Dermis blood vessel endothelial cell (primary cell): Measurements from ENCODE around the gene NLRC3. TPM values are rescaled to one million over a fixed set of nuclear protein-coding genes. Genes with fewer than 3 reads are reported as not detected.

ENCODE experiments used
- DNase-seq: peaks from one replicate; pipeline ENCODE4 v3.0.0; 2010
- total RNA-seq: library from RNA; depleted of rRNA; stranded (reverse); fragments of >200 nt; gene quantifications from 2 replicates; pipeline ENCODE4 v1.2.3, GENCODE V29; 2014

Gene NLRC3
- total RNA-seq, 1 donor from 2014 or later, result 2.0 TPM

GRCh38 chr16:3597676-3598075, 20.5 kb upstream of the NLRC3 start:
- no peak for DNase-seq

DNA sequence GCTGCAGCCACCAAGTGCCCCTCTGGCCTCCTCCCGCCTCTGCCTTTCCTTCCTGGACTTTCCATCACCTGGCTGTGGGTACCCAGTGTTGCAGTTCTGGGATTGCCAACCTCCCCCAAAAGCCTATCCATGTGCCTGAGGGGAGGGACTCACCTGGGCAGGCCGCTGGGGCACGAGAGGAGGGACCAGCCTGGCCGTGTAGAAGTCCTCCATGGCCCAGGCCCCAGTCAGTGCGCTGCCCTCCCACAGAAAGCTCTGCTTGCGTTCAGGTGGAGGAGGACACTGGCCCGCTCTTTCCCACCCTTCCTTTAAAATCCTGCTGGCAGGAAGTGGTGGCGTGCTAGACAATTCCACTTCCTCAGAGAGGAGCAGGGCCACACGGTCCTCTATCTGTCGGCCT, 20.0 kb upstream of the NLRC3 start:
- no peak for DNase-seq

- no peak for DNase-seq
Observed at GRCh38 chr16:3596101-3596861, 19.1 kb upstream of the NLRC3 start.

DNA sequence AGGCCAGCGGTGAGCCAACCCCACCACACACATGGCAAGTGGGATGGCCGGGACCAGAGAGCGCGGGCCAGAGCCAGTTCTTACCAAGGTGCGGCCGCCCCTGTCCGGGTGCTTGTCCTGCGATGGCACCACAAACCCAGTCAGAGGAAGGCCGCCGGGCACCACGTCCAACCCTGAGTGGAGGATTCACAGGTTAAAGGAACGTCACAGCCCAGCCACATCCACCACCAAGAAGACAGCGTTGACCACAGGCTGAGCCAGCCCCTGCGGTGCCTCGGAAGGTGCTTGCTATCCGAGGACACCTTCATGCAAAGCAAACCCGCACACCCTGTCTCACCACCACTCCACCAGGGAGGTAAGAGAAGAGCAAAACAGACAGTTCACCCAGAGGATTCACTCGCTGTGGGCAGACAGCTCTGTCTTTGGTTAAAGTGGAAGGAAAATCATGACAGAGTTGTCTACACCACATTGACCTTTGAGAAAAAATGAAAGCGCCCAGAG, 18.4 kb upstream of the NLRC3 start:
- no peak for DNase-seq

DNA sequence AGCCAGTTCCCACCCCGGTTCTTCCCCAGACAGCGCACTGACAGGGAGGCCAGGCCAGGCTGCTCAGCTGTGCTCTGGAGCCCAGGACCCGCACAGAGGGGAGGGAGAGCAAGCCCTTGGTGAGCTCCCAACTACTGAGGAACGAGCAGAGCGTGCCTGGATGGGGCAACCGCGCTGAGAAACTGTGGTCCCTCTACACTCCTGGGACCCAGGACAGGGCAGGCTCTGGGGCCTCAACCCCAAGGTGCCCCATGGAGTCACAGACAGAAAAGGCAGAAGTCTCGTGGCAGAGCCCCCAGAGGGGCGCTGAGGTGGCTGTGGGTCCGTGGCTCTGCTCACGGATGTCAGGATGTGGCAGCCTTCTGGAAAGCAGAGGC, 17.9 kb upstream of the NLRC3 start:
- no peak for DNase-seq

DNA sequence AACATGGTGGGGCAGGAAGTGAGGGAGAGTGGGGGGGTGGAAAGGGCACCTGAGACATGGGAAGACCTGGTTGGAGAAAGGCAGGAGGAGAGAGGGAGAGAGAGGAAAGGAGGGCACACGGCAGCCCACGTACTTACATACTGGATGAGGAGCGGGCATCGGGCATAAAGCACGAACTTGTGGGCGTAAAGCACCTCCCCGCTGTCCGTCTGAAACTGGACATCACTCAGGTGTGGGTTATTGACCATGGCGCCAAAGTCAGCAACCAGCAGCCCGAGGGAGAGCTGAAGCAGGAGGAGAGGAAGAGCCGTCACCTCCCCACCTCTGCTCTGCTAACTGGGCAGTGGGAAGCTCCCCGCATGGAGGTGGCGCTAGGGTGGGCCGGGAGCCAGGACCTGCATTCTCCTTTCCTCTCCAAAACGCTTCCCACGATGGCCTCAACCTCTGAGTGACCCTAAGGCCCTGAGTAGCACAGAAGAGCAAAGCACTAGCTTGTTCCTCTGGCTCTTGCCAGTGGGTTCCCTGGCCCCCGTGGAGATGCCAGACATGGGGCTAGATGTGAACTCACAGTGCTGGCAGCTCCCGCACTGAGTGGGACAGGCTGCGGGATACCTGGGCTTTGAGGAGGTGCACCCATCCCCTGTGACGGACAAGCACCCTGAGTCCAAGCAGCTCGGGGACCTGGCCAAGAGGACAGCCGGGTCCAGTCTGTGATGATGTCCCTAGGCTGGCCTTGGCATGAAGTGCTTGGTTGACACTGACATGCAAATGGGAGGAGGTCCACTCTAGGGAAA, 17.3 kb upstream of the NLRC3 start:
- DNase-seq, result no peak

- no peak for DNase-seq
Observed at GRCh38 chr16:3592559-3592958, 15.4 kb upstream of the NLRC3 start.

- no peak for DNase-seq
Observed at GRCh38 chr16:3591991-3592390, 14.8 kb upstream of the NLRC3 start.

DNA sequence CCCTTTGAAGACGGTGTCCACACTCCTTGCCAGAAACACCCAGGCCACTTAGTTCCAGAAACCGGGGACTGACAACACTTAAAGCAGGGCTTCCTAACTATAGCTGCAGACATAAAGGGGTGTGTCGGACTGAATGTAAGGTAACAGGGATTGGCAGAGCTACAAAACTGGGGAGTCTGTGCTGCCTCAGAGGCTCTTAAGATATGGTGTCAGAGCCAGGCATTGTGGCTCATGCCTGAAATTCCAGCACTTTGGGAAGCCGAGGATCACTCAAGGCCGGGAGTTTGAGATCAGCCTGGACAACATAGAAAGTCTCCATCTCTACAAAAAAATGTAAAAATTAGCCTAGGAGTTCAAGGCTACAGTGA, 14.2 kb upstream of the NLRC3 start:
- no peak for DNase-seq

GRCh38 chr16:3590736-3591435, 13.7 kb upstream of the NLRC3 start:
- no peak for DNase-seq

DNA sequence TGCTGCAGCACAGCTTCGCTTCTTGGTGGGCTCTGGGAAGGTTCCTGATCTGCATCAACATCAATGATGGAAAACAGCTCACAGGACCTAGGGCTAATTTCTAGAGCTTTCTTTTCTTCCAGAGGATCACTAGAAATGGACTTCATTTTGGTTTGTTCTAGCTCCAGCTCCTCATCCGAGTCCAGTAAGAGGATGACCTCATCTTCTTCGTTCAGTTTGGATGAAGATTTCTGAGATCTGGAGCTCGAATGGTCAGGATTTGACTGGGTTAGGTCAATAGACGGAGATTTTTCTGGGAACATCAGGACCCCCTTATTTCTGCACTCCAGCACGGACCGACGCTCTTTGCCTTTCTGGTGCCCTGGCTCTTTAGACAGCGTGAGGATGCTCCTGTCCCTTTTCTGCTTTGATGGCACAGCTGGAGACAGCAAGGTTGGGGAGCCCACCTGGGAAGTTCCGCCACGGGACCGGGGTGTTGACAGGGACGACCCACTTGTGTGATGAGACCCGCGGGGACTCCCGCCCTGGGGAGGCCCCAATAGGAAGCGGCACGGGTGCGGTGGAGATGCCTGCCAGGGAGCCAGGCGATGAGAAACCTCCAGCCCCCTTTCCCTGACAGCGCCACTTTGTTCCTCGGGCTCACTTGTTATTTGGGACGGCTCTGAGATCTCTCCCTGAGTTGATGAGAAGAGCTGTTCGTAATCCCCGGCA, 12.9 kb upstream of the NLRC3 start:
- no peak for DNase-seq

DNA sequence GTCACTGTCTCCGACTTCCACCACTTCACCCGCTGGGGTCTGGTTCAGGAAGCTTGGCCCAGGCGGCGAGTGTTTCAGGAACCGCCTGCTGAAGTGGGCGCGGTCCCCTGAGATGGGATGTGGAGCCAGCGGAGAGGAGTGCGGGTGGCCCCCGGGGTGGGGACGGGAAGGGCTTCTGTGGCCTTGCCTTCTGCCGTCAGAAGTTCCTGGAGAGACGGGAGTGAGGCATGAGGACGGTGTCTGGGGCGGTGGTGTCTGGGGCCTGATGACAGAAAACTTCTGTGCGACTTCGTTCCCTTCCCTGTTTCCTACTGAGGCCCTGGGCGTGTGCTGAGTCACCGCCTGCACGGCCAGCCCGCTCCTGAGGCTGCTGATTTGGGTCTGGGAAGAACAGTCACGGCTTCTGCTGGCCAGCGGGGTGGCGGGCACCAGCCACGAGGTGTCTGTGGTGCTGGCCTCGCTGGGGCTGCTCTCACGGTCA, 12.3 kb upstream of the NLRC3 start:
- no peak for DNase-seq

- no peak for DNase-seq
Observed at GRCh38 chr16:3589001-3589400, 11.8 kb upstream of the NLRC3 start.

GRCh38 chr16:3587547-3588110, 10.4 kb upstream of the NLRC3 start:
- no peak for DNase-seq

DNA sequence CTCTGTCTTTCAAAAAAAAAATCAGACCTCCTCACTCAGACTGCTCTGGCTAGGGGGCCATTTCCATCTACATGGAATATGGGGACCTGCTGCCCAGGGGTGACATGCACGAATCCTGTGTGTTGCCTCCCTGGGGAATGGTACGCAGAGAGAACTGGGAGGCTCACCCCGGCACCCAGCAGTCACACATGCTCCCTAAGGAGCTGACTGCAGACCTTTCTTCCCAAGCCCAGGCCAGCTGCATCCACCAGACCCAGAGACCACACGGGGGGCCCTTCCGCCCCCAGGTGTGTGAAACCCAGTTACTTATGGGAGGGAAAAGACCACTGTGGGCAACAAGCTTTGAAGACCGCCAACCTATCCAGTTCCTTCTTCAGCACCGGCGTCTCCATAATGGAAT, 7.2 kb upstream of the NLRC3 start:
- no peak for DNase-seq

DNA sequence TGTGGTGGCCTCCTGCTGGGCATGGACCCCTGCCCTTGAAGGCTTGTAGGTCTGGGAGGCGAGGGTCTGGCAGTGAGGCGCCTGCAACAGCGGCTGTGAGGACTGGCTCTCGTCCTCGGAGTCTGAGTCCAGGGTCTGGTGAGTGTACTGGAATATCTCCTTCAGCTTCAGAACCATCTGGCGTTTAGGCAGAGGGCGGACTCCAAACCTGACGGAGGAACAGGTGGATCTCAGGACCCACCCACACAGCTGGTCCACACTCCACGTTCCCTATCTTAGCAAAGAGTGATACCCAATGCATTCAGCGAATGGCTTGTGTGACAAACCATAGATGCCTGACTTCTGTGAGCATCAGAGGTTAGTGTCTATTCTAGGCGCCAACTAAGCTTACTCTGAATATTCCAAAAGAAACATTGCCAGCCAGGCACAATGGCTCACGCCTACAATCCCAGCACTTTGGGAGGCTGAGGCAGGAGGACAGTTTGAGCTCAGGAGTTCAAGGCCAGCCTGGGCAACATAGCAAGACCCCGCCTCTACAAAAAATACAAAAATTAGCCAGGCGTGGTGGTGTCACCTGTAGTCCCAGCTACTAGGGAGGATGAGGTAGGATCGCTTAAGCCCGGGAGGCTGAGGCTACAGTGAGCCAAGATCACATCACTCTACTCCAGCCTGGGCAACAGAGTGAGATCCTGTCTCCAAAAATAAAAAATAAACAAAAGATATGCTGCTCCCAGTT, 6.3 kb upstream of the NLRC3 start:
- DNase-seq, result no peak

GRCh38 chr16:3582276-3583165, 5.3 kb upstream of the NLRC3 start:
- DNase-seq, result no peak

DNA sequence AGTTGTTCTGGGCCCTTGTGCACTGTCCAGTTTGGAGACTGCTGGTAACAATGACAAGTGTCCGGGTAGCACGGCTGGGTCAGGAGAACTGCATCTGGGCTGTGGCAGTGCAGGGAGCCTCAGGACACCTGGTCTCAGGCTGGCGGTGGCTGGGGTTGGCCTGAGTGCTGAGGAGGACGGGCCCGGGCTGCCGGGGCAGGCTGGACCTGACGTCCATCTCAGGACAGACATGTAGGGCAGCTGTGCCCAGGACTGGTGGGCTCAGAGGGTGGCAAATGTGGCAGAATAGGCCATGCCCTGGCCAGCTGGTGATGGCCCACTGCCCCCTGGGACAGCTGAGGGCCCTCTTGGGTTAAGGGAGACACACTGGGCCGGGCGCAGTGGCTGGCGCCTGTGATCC, 4.2 kb upstream of the NLRC3 start:
- no peak for DNase-seq

DNA sequence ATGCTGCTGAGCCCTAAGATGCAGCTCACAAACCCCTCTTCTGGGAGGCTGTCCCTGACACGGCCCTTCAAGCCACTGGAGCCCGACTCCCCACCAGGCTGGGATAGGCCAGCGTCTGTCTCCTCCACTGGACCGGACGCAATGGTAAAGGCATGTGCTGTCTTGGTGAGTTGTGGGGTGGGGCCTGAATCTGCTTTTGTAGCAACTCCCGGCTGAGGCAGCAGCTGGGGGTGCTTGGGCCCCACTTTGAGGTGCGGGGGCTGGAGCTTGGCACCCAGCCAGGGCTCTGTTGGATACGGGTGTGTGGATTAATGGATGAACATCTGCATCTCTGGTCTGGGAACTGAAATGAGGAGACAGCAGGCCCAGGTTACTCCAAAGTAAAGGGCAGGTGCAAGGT, 3.5 kb upstream of the NLRC3 start:
- no peak for DNase-seq

GRCh38 chr16:3580251-3580651, 3.0 kb upstream of the NLRC3 start:
- DNase-seq, result no peak

DNA sequence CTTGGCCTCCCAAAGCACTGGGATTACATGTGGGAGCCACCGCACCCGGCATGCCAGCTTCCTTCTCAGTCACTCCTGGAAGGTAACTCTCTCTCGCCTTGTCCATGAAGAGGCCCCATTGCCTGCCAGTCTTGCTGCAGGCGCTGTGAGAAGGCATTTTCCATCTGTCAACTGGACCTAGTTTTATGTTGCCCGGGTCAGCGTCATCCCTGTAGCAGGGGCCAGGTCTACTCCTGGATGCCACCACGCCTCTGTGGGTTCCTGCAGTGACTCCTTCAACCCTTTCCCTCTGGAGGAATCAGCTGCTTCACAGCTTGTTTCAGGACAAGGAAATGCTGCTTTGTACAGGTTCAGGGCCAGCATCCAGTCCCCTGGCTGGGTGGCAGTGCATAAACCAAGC, 2.6 kb upstream of the NLRC3 start:
- DNase-seq, result no peak
